Muscle layer of duodenum (tissue), 2 donors: Measurements from ENCODE around the gene MBLAC1.

Source experiments
- H3K27ac ChIP-seq: one replicate; pipeline ENCODE4 v1.7.0; 2013; ENCODE audit warnings: mild to moderate bottlenecking, low read length
- H3K27me3 ChIP-seq: one replicate; pipeline ENCODE4 v1.7.0; 2013; ENCODE audit warnings: low read depth, mild to moderate bottlenecking, control low read depth, low read length
- H3K36me3 ChIP-seq, 2 donors: one replicate each; pipeline ENCODE4 v1.7.0; 2013; ENCODE audit warnings: low read length in 2 of 2, control low read depth in 1 of 2, mild to moderate bottlenecking in 1 of 2; ENCODE audit not compliant: insufficient read depth in 2 of 2, control insufficient read depth in 1 of 2
- H3K4me1 ChIP-seq, 2 donors: one replicate each; pipeline ENCODE4 v1.7.0; 2013; ENCODE audit warnings: low read length in 2 of 2, mild to moderate bottlenecking in 2 of 2, control low read depth in 1 of 2, moderate library complexity in 1 of 2; ENCODE audit not compliant: insufficient read depth in 2 of 2, control insufficient read depth in 1 of 2
- H3K4me3 ChIP-seq, 2 donors: one replicate each; pipeline ENCODE4 v1.7.0; 2013; ENCODE audit warnings: low read length in 2 of 2, low read depth in 1 of 2, mild to moderate bottlenecking in 1 of 2
- H3K9me3 ChIP-seq, 2 donors: one replicate each; pipeline ENCODE4 v1.7.0; 2013; ENCODE audit warnings: low read length in 2 of 2, control low read depth in 1 of 2, mild to moderate bottlenecking in 1 of 2; ENCODE audit not compliant: control insufficient read depth in 1 of 2
- donor health status: healthy.

Gene MBLAC1

GRCh38 chr7:100111914-100112313 lies 14.9 kb upstream of the MBLAC1 start:
- no peaks in the 10 kb centered on the region for H3K9me3 ChIP-seq
- no peak overlapping the region for H3K27ac ChIP-seq
- H3K4me1 ChIP-seq = no peaks in the 10 kb centered on the region
- peaks cover 19 to 50% of the 10 kb centered on the region in 2 donors for H3K36me3 ChIP-seq
- H3K27me3 ChIP-seq = no peaks in the 10 kb centered on the region
- H3K4me3 ChIP-seq = no peak overlapping the region

- peaks cover 11 to 32% of the 10 kb centered on the region in 2 donors for H3K36me3 ChIP-seq
Measured at GRCh38 chr7:100115026-100115425, 11.7 kb upstream of the MBLAC1 start.

GRCh38 chr7:100118388-100119071 lies 8.2 kb upstream of the MBLAC1 start:
- Histone ChIP-seq H3K27me3 (no peaks in the 10 kb centered on the region), H3K9me3 (no peaks in the 10 kb centered on the region), H3K36me3 (peaks cover 0 to 6% of the 10 kb centered on the region in 2 donors), H3K27ac (peak overlapping the region; percentile 95), H3K4me3 (peak overlapping the region; percentile 93 to 98), H3K4me1 (peaks cover 6 to 18% of the 10 kb centered on the region in 2 donors)

More at GRCh38 chr7:100115026-100115425, 11.7 kb upstream of the MBLAC1 start:
- H3K27me3 ChIP-seq = no peaks in the 10 kb centered on the region
- no peak overlapping the region for H3K4me3 ChIP-seq
- no peak overlapping the region for H3K27ac ChIP-seq
- no peaks in the 10 kb centered on the region for H3K9me3 ChIP-seq
- peaks cover under 1 to 11% of the 10 kb centered on the region in 2 donors for H3K4me1 ChIP-seq

GRCh38 chr7:100119072-100119969 lies 7.4 kb upstream of the MBLAC1 start, which contains the start of the genes CNPY4 and TAF6:
Gene CNPY4 (plus strand): TSS chr7:100119634. CDS start chr7:100119745, 111 bp downstream.
Gene TAF6 (minus strand): TSS chr7:100119358. CDS start chr7:100114209, 5,149 bp downstream.
- Histone ChIP-seq H3K4me1 (peaks cover 6 to 18% of the 10 kb centered on the region in 2 donors), H3K27me3 (no peaks in the 10 kb centered on the region), H3K36me3 (no peaks in the 10 kb centered on the region), H3K9me3 (no peaks in the 10 kb centered on the region), H3K4me3 (peak within 1 kb of the TSS; percentile 93 to 98), H3K27ac (peak within 1 kb of the TSS; percentile 95)

GRCh38 chr7:100119970-100120732 lies 6.6 kb upstream of the MBLAC1 start:
- Histone ChIP-seq H3K9me3 (no peaks in the 10 kb centered on the region), H3K36me3 (no peaks in the 10 kb centered on the region), H3K4me1 (peaks cover 10 to 18% of the 10 kb centered on the region in 2 donors), H3K27me3 (no peaks in the 10 kb centered on the region), H3K27ac (peak overlapping the region; percentile 95), H3K4me3 (peak overlapping the region; percentile 93 to 98)

- peak overlapping the region; percentile 93 to 98 for H3K4me3 ChIP-seq
- no peaks in the 10 kb centered on the region for H3K9me3 ChIP-seq
- H3K27me3 ChIP-seq = no peaks in the 10 kb centered on the region
- no peaks in the 10 kb centered on the region for H3K36me3 ChIP-seq
- H3K27ac ChIP-seq = peak overlapping the region; percentile 95
- peaks cover 13 to 18% of the 10 kb centered on the region in 2 donors for H3K4me1 ChIP-seq
Measured at GRCh38 chr7:100120733-100121036, 6.1 kb upstream of the MBLAC1 start.

- Histone ChIP-seq H3K27me3 (no peaks in the 10 kb centered on the region), H3K4me3 (no peak overlapping the region), H3K4me1 (peaks cover 13 to 24% of the 10 kb centered on the region in 2 donors), H3K27ac (no peak overlapping the region), H3K9me3 (no peaks in the 10 kb centered on the region), H3K36me3 (peaks cover 0 to 3% of the 10 kb centered on the region in 2 donors)
Measured at GRCh38 chr7:100122067-100122466, 4.7 kb upstream of the MBLAC1 start.

- Histone ChIP-seq H3K9me3 (no peaks in the 10 kb centered on the region), H3K27me3 (no peaks in the 10 kb centered on the region), H3K4me3 (no peak overlapping the region), H3K4me1 (peaks cover 13 to 24% of the 10 kb centered on the region in 2 donors), H3K27ac (no peak overlapping the region), H3K36me3 (peaks cover 0 to 3% of the 10 kb centered on the region in 2 donors)
Measured at GRCh38 chr7:100122568-100122967, 4.2 kb upstream of the MBLAC1 start.

- Histone ChIP-seq H3K4me1 (peaks cover 13 to 22% of the 10 kb centered on the region in 2 donors), H3K4me3 (no peak overlapping the region), H3K27ac (peak overlapping the region; percentile 45), H3K27me3 (no peaks in the 10 kb centered on the region), H3K9me3 (no peaks in the 10 kb centered on the region), H3K36me3 (peaks cover 0 to 3% of the 10 kb centered on the region in 2 donors)
Measured at GRCh38 chr7:100124301-100125230, 2.2 kb upstream of the MBLAC1 start.

GRCh38 chr7:100126239-100126930 lies 382 bp upstream of the MBLAC1 start:
- no peaks in the 10 kb centered on the region for H3K9me3 ChIP-seq
- peaks cover 7 to 18% of the 10 kb centered on the region in 2 donors for H3K4me1 ChIP-seq
- H3K4me3 ChIP-seq = peak overlapping the region; percentile 91 to 93
- no peaks in the 10 kb centered on the region for H3K27me3 ChIP-seq
- peak overlapping the region; percentile 96 for H3K27ac ChIP-seq
- H3K36me3 ChIP-seq = peaks cover 0 to 3% of the 10 kb centered on the region in 2 donors
